ENCODE data around the gene ALG14. TPM values are rescaled to one million over a fixed set of nuclear protein-coding genes. Genes with fewer than 3 reads are reported as not detected.

Gene ALG14
- total and polyA plus RNA-seq, 7 donors, result 0.48 to 2.7 (median 2.1) TPM

- 34 to 48% (median 39%) methylated on average over 6 of the region's 6 CpGs for WGBS, 3 donors
- ATAC-seq, result no peak
- no peaks in the 10 kb centered on the region for H3K9me3 ChIP-seq
- H3K4me3 ChIP-seq, result no peak overlapping the region
- intact Hi-C loops (cut with DNase I), result no loop called here
- H3K36me3 ChIP-seq (ENCODE audit: insufficient read depth in 1 of 2, low read depth in 1 of 2), result no peaks in the 10 kb centered on the region
- no peaks in the 10 kb centered on the region for H3K4me1 ChIP-seq
- no peak for DNase-seq
- no peak for TF ChIP-seq CTCF (IDR thresholded peaks at IDR 0.05)
- no peak overlapping the region for H3K27ac ChIP-seq
- no peaks in the 10 kb centered on the region for H3K27me3 ChIP-seq (ENCODE audit: insufficient read depth in 3 of 3, low read length in 2 of 3)
Observed at GRCh38 chr1:94955767-94956632, 116.8 kb downstream of the ALG14 start.

- 73 to 78% (median 74%) methylated on average over 9 of the region's 9 CpGs for WGBS, 3 donors
- no peaks in the 10 kb centered on the region for H3K9me3 ChIP-seq
- H3K27me3 ChIP-seq (ENCODE audit: insufficient read depth in 3 of 3, low read length in 2 of 3), result no peaks in the 10 kb centered on the region
- DNase-seq (no peak), ATAC-seq (no peak)
- TF ChIP-seq CTCF (IDR thresholded peaks at IDR 0.05), result no peak
- H3K4me1 ChIP-seq, result no peaks in the 10 kb centered on the region
- no peaks in the 10 kb centered on the region for H3K36me3 ChIP-seq (ENCODE audit: insufficient read depth in 1 of 2, low read depth in 1 of 2)
- H3K27ac ChIP-seq, result no peak overlapping the region
- intact Hi-C loops (cut with DNase I), result no loop called here
- no peak overlapping the region for H3K4me3 ChIP-seq
Observed at GRCh38 chr1:94954263-94955220, 118.2 kb downstream of the ALG14 start.

- ATAC-seq (no peak), DNase-seq (no peak)
- Histone ChIP-seq H3K27me3 (ENCODE audit: insufficient read depth in 3 of 3, low read length in 2 of 3) (no peaks in the 10 kb centered on the region), H3K27ac (no peak overlapping the region), H3K4me3 (no peak overlapping the region), H3K36me3 (ENCODE audit: insufficient read depth in 1 of 2, low read depth in 1 of 2) (no peaks in the 10 kb centered on the region), H3K9me3 (no peaks in the 10 kb centered on the region), H3K4me1 (no peaks in the 10 kb centered on the region)
- intact Hi-C loops (cut with DNase I), result no loop called here
- TF ChIP-seq CTCF (IDR thresholded peaks at IDR 0.05), result no peak
- WGBS, 3 donors, result 75 to 81% (median 79%) methylated on average over 6 of the region's 6 CpGs
Observed at GRCh38 chr1:94953746-94954145, 119.0 kb downstream of the ALG14 start.

- Histone ChIP-seq H3K4me1 (no peaks in the 10 kb centered on the region), H3K27ac (no peak overlapping the region), H3K4me3 (no peak overlapping the region), H3K27me3 (ENCODE audit: insufficient read depth in 3 of 3, low read length in 2 of 3) (no peaks in the 10 kb centered on the region), H3K9me3 (no peaks in the 10 kb centered on the region), H3K36me3 (ENCODE audit: insufficient read depth in 1 of 2, low read depth in 1 of 2) (no peaks in the 10 kb centered on the region)
- intact Hi-C loops (cut with DNase I), result no loop called here
- DNase-seq, result no peak
- TF ChIP-seq CTCF (IDR thresholded peaks at IDR 0.05), result no peak
- ATAC-seq, result no peak
Observed at GRCh38 chr1:94953107-94953506, 119.6 kb downstream of the ALG14 start.

Data from psoas muscle (tissue), 8 donors.